Hindlimb muscle (tissue), 1 donor: ENCODE data around the gene ATP2B2. TPM values are rescaled to one million over a fixed set of nuclear protein-coding genes. Genes with fewer than 3 reads are reported as not detected.

Experiments
- DNase-seq: peaks from one replicate; pipeline ENCODE4 v3.0.0-alpha.2; 2013
- polyA plus RNA-seq: library from polyadenylated mRNA; unstranded; fragments of 120-200 nt; gene quantifications from one replicate; pipeline ENCODE4 v1.2.1, GENCODE V29; 2013; ENCODE audit not compliant: insufficient read length

Gene ATP2B2
- polyA plus RNA-seq, 1 donor = 7.1 TPM

- DNase-seq = no peak
Measured at GRCh38 chr3:10426346-10427220, 78.8 kb downstream of the ATP2B2 start.

GRCh38 chr3:10423171-10423882 lies 82.1 kb downstream of the ATP2B2 start:
- DNase-seq = no peak

GRCh38 chr3:10421996-10422395 lies 83.4 kb downstream of the ATP2B2 start:
- DNase-seq = no peak

DNA sequence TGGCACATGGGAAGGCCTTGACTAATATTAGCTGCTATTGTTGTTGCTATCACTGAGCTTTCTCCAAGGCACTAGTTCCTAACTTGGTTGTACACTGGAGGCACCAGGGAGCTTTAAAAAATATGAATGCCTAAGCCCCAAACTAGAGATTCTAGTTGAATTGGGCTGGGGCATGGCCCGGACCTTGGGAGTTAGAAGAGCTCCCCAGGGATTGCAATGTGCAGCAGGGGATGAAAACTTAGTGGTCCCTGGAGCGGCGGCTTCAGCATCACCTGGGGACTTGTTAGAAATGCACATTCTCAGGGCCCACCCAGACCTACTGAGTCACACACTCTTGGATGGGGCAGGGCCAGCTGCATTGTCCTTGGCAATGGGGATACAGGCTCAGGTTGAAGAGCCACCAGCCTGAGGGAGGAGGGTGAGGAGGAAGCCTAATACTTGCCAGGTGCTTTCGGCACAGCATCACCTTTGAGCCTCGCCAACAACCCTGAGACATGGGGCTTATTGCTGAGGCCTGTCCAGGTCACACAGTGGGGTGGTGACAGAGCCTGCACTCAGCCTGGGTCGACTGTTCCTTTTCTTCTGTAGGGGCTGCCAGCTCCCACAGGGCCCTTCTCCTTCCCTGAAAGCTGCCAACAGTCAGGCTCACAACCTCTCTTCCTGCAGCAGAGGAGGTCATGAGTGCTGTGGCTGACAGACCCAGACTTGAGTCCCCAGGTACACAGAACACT lies 84.5 kb downstream of the ATP2B2 start:
- no peak for DNase-seq

- DNase-seq = no peak
Measured at GRCh38 chr3:10419637-10420232, 85.7 kb downstream of the ATP2B2 start.

- no peak for DNase-seq
Measured at GRCh38 chr3:10417847-10418246, 87.5 kb downstream of the ATP2B2 start.

GRCh38 chr3:10416730-10417300 lies 88.6 kb downstream of the ATP2B2 start:
- DNase-seq = no peak

GRCh38 chr3:10413041-10413440 lies 92.3 kb downstream of the ATP2B2 start:
- no peak for DNase-seq

DNA sequence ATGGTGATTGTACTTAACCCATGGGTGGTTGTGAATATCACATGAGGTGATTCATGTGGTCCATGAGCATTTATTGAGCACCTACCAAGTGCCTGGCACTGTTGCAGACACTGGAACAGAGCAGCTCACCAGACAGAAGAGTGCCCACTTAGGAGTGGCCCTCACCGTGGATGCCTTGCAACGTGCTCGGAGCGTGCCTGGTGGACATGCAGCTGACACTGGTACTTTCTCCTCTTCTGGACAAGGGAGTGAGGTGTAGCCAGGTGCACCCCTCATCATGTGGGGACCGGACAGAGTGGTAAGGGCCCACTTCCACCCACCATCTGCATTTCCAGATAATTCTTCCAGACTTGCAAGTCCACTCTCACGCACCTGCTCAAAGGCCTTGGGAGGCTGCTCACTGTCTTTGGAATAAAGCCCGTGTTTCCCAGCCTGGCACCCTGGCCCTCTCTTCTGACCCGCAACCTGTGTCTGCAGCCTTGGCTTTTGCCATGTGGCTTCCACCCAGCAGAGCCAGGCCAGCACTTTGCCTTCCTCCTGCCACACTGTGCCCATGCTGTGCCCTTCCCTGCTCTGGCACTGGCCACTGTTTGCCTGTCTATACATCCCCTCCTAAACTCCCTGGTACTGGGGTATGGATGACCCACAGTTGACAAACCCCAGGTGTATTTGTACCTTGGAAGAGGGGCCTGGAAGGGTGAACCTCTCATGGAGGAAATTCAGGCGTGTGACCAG lies 93.6 kb downstream of the ATP2B2 start:
- DNase-seq = no peak

GRCh38 chr3:10410383-10411002 lies 94.9 kb downstream of the ATP2B2 start:
- DNase-seq = no peak

GRCh38 chr3:10408680-10409079 lies 96.7 kb downstream of the ATP2B2 start:
- no peak for DNase-seq

- DNase-seq = no peak
Measured at GRCh38 chr3:10407361-10407760, 98.0 kb downstream of the ATP2B2 start.

DNA sequence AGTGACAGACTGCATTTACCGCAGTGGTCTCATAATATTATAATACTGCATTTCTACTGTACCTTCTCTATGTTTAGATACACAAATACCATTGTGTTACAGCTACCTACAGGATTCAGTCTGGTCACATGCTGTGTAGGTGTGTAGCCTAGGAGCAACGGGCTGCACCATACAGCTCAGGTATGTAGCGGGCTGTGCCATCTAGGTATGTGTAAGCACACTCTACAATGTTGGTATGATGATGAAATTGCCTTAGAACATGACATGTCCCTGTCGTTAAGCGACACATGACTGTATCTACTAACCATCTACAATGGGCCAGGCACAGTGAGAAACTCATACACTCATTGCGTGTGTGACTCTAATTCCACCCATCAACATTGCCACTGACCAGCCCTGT lies 99.0 kb downstream of the ATP2B2 start:
- DNase-seq = no peak

DNA sequence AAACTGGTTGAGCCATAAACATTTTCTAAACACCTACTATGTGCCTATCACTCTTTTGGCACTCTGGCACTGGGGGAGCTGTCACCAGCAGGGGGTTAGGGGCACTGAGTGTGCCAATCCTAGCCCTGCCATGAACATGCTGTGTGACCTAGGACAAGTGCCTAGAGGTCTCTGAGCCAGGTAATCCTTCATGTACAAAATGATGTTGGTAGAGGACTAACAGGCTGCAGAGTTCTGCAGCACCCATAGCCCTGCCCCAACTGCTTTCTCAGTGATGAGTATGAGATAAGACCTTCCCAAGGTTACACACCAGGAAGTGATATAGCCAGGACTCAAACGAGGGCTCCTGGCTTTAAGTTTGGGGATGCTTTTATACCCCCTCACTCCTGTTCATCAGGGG lies 99.6 kb downstream of the ATP2B2 start:
- no peak for DNase-seq

DNA sequence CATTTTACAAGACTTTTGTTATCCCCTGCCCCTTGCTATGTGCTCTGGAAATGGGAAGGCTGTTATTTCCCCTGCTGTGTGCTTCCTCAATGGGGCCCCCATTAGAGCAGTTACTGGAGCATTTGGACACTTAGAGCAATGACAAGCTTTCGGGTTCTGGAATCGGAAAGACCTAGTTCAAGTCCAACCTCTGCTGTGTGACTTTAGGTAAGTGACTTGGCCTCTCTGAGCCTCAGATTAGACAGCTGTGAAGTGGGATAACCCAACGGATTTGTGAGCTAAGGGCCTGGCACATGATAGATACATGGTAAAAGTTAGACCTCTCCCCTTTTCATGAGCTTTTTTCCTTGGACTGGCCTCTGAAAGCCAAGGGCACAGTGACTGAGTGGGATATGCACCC lies 100.5 kb downstream of the ATP2B2 start:
- no peak for DNase-seq

DNA sequence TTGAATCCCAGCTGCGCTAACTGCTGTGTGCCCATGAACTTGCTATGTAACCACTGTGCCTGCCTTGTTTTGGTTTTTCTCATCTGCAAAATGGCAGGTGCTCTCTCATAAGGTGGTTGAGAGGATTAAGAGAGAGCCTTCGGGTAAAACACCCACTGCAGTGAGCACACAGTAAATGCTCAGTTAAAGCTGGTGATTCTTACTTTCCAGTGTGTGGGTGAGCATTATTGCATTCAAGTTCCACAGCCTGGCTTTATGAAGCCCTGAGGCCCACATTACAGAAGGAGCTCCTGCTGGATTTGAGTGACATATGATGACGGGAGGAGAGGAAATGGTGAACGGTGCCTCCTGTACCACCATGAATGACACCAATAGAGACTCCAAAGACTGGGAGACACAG lies 101.0 kb downstream of the ATP2B2 start:
- DNase-seq = no peak

GRCh38 chr3:10401990-10402761 lies 103.2 kb downstream of the ATP2B2 start:
- DNase-seq = no peak

GRCh38 chr3:10400749-10401495 lies 104.5 kb downstream of the ATP2B2 start:
- DNase-seq = no peak

DNA sequence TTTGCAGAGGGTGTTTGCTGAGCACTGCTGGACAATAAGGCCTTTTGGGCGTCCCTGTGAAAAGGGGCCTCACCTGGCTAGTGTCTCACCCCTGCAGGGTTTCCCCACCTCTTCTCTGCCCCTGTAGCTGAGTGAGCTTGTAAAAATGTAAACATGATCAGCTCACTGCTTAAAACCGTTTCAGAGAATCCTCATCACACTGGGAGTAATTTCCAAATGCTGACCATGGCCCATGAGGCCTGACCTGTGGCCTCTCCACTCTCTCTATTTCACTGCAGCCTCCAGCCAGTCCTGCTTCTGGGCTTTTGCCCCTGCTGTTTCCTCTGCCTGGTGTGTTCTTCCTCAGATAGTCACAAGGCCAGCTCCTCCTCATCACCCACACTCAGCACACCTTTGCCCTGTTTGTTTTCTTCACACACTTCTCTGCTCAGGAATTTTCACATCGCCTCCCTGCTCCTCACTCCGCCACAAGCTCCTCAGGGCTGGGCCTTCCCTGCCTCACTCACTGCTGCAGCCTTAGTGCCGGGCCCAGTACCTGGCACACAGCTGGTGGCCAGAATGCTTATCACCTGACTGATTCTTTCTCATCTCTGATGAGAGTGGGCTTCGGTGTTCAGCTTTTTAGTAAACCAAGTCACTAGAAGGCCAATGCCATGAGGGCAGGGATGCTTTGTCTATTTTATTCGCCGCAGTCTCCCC lies 105.2 kb downstream of the ATP2B2 start:
- DNase-seq = no peak
